Measurements from ENCODE around the gene CCNA2.

Gene CCNA2

GRCh38 chr4:121790976-121791375 lies 32.7 kb downstream of the CCNA2 start:
- Histone ChIP-seq H3K27ac (replicated peaks) (no peak overlapping the region), H3K27me3 (ENCODE audit: insufficient read depth, poor library complexity, severe bottlenecking) (peaks cover 3% of the 10 kb centered on the region), H3K4me3 (replicated peaks; ENCODE audit: insufficient read depth, low read length) (no peak overlapping the region)
- no peak for DNase-seq (ENCODE audit: low read depth in 1 of 2, low spot score in 1 of 2)
- no peak for TF ChIP-seq GABPA (IDR thresholded peaks at IDR 0.05; ENCODE audit: low read depth)
- no peak for TF ChIP-seq CTCF (IDR thresholded peaks at IDR 0.05; ENCODE audit: insufficient read depth, low read length)
- no peak for TF ChIP-seq SPI1 (IDR thresholded peaks at IDR 0.05; ENCODE audit: borderline replicate concordance, low read depth)
- TF ChIP-seq, protein P1, sequence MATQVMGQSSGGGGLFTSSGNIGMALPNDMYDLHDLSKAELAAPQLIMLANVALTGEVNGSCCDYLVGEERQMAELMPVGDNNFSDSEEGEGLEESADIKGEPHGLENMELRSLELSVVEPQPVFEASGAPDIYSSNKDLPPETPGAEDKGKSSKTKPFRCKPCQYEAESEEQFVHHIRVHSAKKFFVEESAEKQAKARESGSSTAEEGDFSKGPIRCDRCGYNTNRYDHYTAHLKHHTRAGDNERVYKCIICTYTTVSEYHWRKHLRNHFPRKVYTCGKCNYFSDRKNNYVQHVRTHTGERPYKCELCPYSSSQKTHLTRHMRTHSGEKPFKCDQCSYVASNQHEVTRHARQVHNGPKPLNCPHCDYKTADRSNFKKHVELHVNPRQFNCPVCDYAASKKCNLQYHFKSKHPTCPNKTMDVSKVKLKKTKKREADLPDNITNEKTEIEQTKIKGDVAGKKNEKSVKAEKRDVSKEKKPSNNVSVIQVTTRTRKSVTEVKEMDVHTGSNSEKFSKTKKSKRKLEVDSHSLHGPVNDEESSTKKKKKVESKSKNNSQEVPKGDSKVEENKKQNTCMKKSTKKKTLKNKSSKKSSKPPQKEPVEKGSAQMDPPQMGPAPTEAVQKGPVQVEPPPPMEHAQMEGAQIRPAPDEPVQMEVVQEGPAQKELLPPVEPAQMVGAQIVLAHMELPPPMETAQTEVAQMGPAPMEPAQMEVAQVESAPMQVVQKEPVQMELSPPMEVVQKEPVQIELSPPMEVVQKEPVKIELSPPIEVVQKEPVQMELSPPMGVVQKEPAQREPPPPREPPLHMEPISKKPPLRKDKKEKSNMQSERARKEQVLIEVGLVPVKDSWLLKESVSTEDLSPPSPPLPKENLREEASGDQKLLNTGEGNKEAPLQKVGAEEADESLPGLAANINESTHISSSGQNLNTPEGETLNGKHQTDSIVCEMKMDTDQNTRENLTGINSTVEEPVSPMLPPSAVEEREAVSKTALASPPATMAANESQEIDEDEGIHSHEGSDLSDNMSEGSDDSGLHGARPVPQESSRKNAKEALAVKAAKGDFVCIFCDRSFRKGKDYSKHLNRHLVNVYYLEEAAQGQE (IDR thresholded peaks at IDR 0.05; ENCODE audit: insufficient replicate concordance, low read depth), result no peak
- TF ChIP-seq POLR2AphosphoS5 (IDR thresholded peaks at IDR 0.05; ENCODE audit: low read depth), result no peak

DNA sequence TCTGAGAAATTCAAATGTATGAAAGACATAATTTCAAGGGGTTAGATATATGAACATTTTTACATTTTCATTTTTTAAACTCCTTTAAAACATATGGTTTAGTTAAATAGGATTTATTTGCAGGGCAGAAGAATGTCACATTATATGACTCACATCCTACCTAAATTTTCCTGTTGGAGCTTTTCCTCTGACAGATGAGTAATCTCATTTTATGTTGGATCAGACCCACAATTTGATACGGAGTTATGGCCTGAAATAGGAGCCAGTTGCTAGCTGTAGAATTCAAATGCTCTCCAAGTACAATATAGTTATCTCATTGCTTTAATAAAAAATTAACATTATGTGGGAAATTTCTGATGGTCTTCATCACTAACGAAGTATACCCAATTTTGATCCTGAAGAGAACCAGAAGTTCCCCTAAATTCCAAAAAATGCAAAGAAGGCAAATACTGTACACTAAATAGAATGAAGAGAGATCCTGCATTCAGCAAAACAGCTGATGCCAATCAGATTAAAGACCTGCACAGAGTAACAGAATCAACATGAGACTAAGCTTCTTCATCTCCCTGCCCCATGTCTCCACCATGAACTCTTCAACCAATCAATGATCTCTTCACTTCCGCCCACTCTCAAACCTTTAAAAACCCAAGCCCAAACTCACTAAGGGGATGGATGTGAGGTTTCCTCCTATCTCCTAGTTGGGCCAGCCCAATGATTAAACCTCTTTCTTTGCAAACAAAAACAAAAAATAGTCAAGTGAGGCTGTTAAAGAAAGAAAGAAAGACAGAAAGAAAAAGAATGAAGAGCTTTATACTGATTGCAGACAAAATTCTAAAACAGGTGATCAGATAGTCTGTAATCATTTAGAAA lies 33.5 kb downstream of the CCNA2 start:
- no peak overlapping the region for H3K4me3 ChIP-seq (replicated peaks; ENCODE audit: insufficient read depth, low read length)
- peaks cover 3% of the 10 kb centered on the region for H3K27me3 ChIP-seq (ENCODE audit: insufficient read depth, poor library complexity, severe bottlenecking)
- no peak for TF ChIP-seq SPI1 (IDR thresholded peaks at IDR 0.05; ENCODE audit: borderline replicate concordance, low read depth)
- TF ChIP-seq POLR2AphosphoS5 (IDR thresholded peaks at IDR 0.05; ENCODE audit: low read depth), result no peak
- TF ChIP-seq, protein P1 (IDR thresholded peaks at IDR 0.05; ENCODE audit: insufficient replicate concordance, low read depth), result no peak
- no peak for TF ChIP-seq CTCF (IDR thresholded peaks at IDR 0.05; ENCODE audit: insufficient read depth, low read length)
- no peak for TF ChIP-seq GABPA (IDR thresholded peaks at IDR 0.05; ENCODE audit: low read depth)
- no peak for DNase-seq (ENCODE audit: low read depth in 1 of 2, low spot score in 1 of 2)
- no peak overlapping the region for H3K27ac ChIP-seq (replicated peaks)

DNA sequence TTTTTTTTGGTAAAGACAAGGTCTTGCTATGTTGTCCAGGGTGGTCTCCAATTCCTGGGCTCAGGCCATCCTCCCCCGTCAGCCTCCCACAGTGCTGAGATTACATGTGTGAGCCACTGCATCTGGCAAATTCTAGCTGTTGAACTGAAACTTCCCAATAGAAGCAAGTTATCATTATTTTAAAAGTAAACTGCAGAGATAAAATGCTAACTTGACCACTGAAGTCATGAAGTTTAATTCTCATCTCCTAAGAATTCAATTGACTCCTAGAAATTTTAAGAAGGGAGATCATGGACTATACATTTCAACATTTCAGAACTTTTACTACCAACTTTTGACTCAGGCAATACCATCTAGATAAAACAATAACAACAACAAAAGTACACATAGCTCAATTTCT lies 34.2 kb downstream of the CCNA2 start:
- TF ChIP-seq CTCF (IDR thresholded peaks at IDR 0.05; ENCODE audit: insufficient read depth, low read length) (no peak), GABPA (IDR thresholded peaks at IDR 0.05; ENCODE audit: low read depth) (no peak), SPI1 (IDR thresholded peaks at IDR 0.05; ENCODE audit: borderline replicate concordance, low read depth) (no peak), POLR2AphosphoS5 (IDR thresholded peaks at IDR 0.05; ENCODE audit: low read depth) (no peak)
- TF ChIP-seq, protein P1 (IDR thresholded peaks at IDR 0.05; ENCODE audit: insufficient replicate concordance, low read depth), result no peak
- Histone ChIP-seq H3K4me3 (replicated peaks; ENCODE audit: insufficient read depth, low read length) (no peak overlapping the region), H3K27ac (replicated peaks) (no peak overlapping the region), H3K27me3 (ENCODE audit: insufficient read depth, poor library complexity, severe bottlenecking) (peaks cover 3% of the 10 kb centered on the region)
- DNase-seq (ENCODE audit: low read depth in 1 of 2, low spot score in 1 of 2), result no peak

All from HL-60 (cell line).